Osteoblast (primary cell): ENCODE results near the gene LRBA. TPM values are rescaled to one million over a fixed set of nuclear protein-coding genes. Genes with fewer than 3 reads are reported as not detected.
"Not testable (repeated sequence)": the region's sequence is repeated elsewhere in the genome, so short reads cannot be mapped to it uniquely, and the experiment has no call there.

ENCODE experiments used
- DNase-seq: peaks from one replicate; pipeline ENCODE4 v3.0.0; 2011; ENCODE audit warnings: low spot score, mixed read lengths; ENCODE audit not compliant: insufficient read length; ENCODE audit errors: missing footprints
- H2AFZ ChIP-seq: 2 replicates; pipeline ENCODE4 v1.6.0; 2011; ENCODE audit warnings: mild to moderate bottlenecking, low read length
- H3K27ac ChIP-seq: 2 replicates; pipeline ENCODE4 v1.5.1; 2011; ENCODE audit warnings: mild to moderate bottlenecking, low read depth, low read length, moderate library complexity
- H3K27me3 ChIP-seq: 2 replicates; pipeline ENCODE4 v1.6.0; 2012; ENCODE audit warnings: mild to moderate bottlenecking, control low read depth, inconsistent platforms, low read length, moderate library complexity; ENCODE audit not compliant: insufficient read depth
- H3K36me3 ChIP-seq: 2 replicates; pipeline ENCODE4 v1.5.1; 2011; ENCODE audit warnings: mild to moderate bottlenecking, low read length, control low read depth, moderate library complexity; ENCODE audit not compliant: insufficient read depth
- H3K4me1 ChIP-seq: 2 replicates; pipeline ENCODE4 v1.5.1; 2011; ENCODE audit warnings: mild to moderate bottlenecking, low read length, control low read depth, moderate library complexity; ENCODE audit not compliant: insufficient read depth
- H3K4me2 ChIP-seq: 2 replicates; pipeline ENCODE4 v1.6.0; 2011; ENCODE audit warnings: mild to moderate bottlenecking, low read length; ENCODE audit not compliant: insufficient read depth
- H3K4me3 ChIP-seq: fragments of 200-600 bp; sonication (generic); 3 replicates; pipeline ENCODE4 v1.5.1; 2012; ENCODE audit warnings: mild to moderate bottlenecking, low read length, inconsistent platforms; ENCODE audit not compliant: insufficient read depth
- H3K79me2 ChIP-seq: 2 replicates; pipeline ENCODE4 v1.6.0; 2012; ENCODE audit warnings: mild to moderate bottlenecking, low read length, control low read depth, inconsistent platforms; ENCODE audit not compliant: insufficient read depth
- H3K9me3 ChIP-seq: 2 replicates; pipeline ENCODE4 v1.5.1; 2011; ENCODE audit warnings: low read depth, low read length, control low read depth
- H4K20me1 ChIP-seq: 2 replicates; pipeline ENCODE4 v1.6.0; 2012; ENCODE audit warnings: mild to moderate bottlenecking, low read length, control low read depth; ENCODE audit not compliant: insufficient read depth
- CTCF ChIP-seq: IDR thresholded peaks from 2 replicates; pipeline ENCODE4 v1.5.1; 2011; ENCODE audit warnings: mild to moderate bottlenecking, low read depth, low read length, moderate library complexity; ENCODE audit errors: extremely low read depth
- total RNA-seq: library from RNA; depleted of rRNA; stranded (reverse); fragments of >200 nt; gene quantifications from 2 replicates; pipeline ENCODE4 v1.2.3, GENCODE V29; 2012

LRBA gene
- total RNA-seq, 1 donor = 67.3 TPM

- no peak for TF ChIP-seq CTCF
- no peaks in the 10 kb centered on the region for H3K36me3 ChIP-seq
- H3K79me2 ChIP-seq = no peaks in the 10 kb centered on the region
These were observed 84.1 kb downstream of the LRBA start for GRCh38 chr4:150931005-150931404.

GRCh38 chr4:150923945-150924344, 91.1 kb downstream of the LRBA start:
- Histone ChIP-seq H3K4me1 (no peaks in the 10 kb centered on the region), H3K9me3 (no peaks in the 10 kb centered on the region), H3K27me3 (no peaks in the 10 kb centered on the region), H3K4me3 (no peak overlapping the region), H4K20me1 (no peaks in the 10 kb centered on the region), H3K79me2 (no peaks in the 10 kb centered on the region), H2AFZ (no peak overlapping the region), H3K27ac (no peak overlapping the region), H3K36me3 (no peaks in the 10 kb centered on the region), H3K4me2 (no peak overlapping the region)
- no peak for TF ChIP-seq CTCF
- DNase-seq = no peak

More at GRCh38 chr4:150931005-150931404, 84.1 kb downstream of the LRBA start:
- no peak overlapping the region for H2AFZ ChIP-seq
- no peak overlapping the region for H3K4me3 ChIP-seq
- no peaks in the 10 kb centered on the region for H3K9me3 ChIP-seq
- DNase-seq = no peak
- H3K4me1 ChIP-seq = no peaks in the 10 kb centered on the region
- H4K20me1 ChIP-seq = no peaks in the 10 kb centered on the region
- no peak overlapping the region for H3K4me2 ChIP-seq
- no peak overlapping the region for H3K27ac ChIP-seq
- no peaks in the 10 kb centered on the region for H3K27me3 ChIP-seq

GRCh38 chr4:150921486-150921885, 93.6 kb downstream of the LRBA start:
- not testable (repeated sequence) for H2AFZ ChIP-seq, H3K4me3 ChIP-seq, H3K27me3 ChIP-seq, H3K4me2 ChIP-seq, H3K9me3 ChIP-seq, H3K4me1 ChIP-seq, H3K79me2 ChIP-seq, H3K27ac ChIP-seq, H3K36me3 ChIP-seq, DNase-seq, H4K20me1 ChIP-seq

- not testable (repeated sequence) for H3K4me1 ChIP-seq, H3K79me2 ChIP-seq, H3K9me3 ChIP-seq, H3K27ac ChIP-seq, H3K4me3 ChIP-seq, H2AFZ ChIP-seq, H4K20me1 ChIP-seq, H3K27me3 ChIP-seq, H3K36me3 ChIP-seq, H3K4me2 ChIP-seq, DNase-seq
These were observed 96.5 kb downstream of the LRBA start for GRCh38 chr4:150918562-150918961.

- no peak for DNase-seq
- Histone ChIP-seq H3K4me3 (no peak overlapping the region), H3K9me3 (no peaks in the 10 kb centered on the region), H3K4me2 (no peak overlapping the region), H3K36me3 (no peaks in the 10 kb centered on the region), H3K4me1 (no peaks in the 10 kb centered on the region), H2AFZ (no peak overlapping the region), H3K79me2 (no peaks in the 10 kb centered on the region), H4K20me1 (no peaks in the 10 kb centered on the region), H3K27ac (no peak overlapping the region), H3K27me3 (no peaks in the 10 kb centered on the region)
- no peak for TF ChIP-seq CTCF
These were observed 103.8 kb downstream of the LRBA start for GRCh38 chr4:150911326-150911725.
